Measurements from ENCODE around the gene MED12L. TPM values are rescaled to one million over a fixed set of nuclear protein-coding genes. Genes with fewer than 3 reads are reported as not detected.
"Not testable (repeated sequence)": the region's sequence is repeated elsewhere in the genome, so short reads cannot be mapped to it uniquely, and the experiment has no call there.

MED12L gene
- total RNA-seq, 2 donors from 2014 or later, result 1.8 to 6.2 TPM

- no peak for ATAC-seq
- Mint-ChIP-seq H3K27ac (no peak overlapping the region), H3K4me1 (peaks cover 8% of the 10 kb centered on the region), H3K36me3 (ENCODE audit: low read depth) (no peaks in the 10 kb centered on the region), H3K4me3 (no peak overlapping the region), H3K27me3 (no peaks in the 10 kb centered on the region)
- no peaks in the 10 kb centered on the region for H3K9me3 ChIP-seq (ENCODE audit: control insufficient read depth, low read length, poor library complexity, severe bottlenecking)
- no peak for DNase-seq
Observed at GRCh38 chr3:151236736-151237135, 151.3 kb downstream of the MED12L start.

GRCh38 chr3:151242006-151242405, 156.5 kb downstream of the MED12L start:
- not testable (repeated sequence) for ATAC-seq; H3K27me3 Mint-ChIP-seq; H3K4me3 Mint-ChIP-seq; H3K36me3 Mint-ChIP-seq (ENCODE audit: low read depth); H3K4me1 Mint-ChIP-seq; H3K27ac Mint-ChIP-seq; DNase-seq; H3K9me3 ChIP-seq (ENCODE audit: control insufficient read depth, low read length, poor library complexity, severe bottlenecking)

GRCh38 chr3:151248772-151249337, 163.4 kb downstream of the MED12L start:
- ATAC-seq, result no peak
- no peaks in the 10 kb centered on the region for H3K9me3 ChIP-seq (ENCODE audit: control insufficient read depth, low read length, poor library complexity, severe bottlenecking)
- Mint-ChIP-seq H3K27ac (no peak overlapping the region), H3K36me3 (ENCODE audit: low read depth) (no peaks in the 10 kb centered on the region), H3K27me3 (peaks cover 5% of the 10 kb centered on the region), H3K4me3 (no peak overlapping the region), H3K4me1 (peaks cover 2% of the 10 kb centered on the region)
- DNase-seq, result no peak

- Mint-ChIP-seq H3K27ac (no peak overlapping the region), H3K4me3 (no peak overlapping the region), H3K27me3 (peaks cover 23% of the 10 kb centered on the region), H3K4me1 (peaks cover 4% of the 10 kb centered on the region), H3K36me3 (ENCODE audit: low read depth) (peaks cover 6% of the 10 kb centered on the region)
- ATAC-seq (no peak), DNase-seq (no peak)
- H3K9me3 ChIP-seq (ENCODE audit: control insufficient read depth, low read length, poor library complexity, severe bottlenecking), result no peaks in the 10 kb centered on the region
Observed at GRCh38 chr3:151256749-151257148, 171.3 kb downstream of the MED12L start.

- Mint-ChIP-seq H3K4me1 (peaks cover 4% of the 10 kb centered on the region), H3K27ac (no peak overlapping the region), H3K4me3 (no peak overlapping the region), H3K36me3 (ENCODE audit: low read depth) (peaks cover 8% of the 10 kb centered on the region), H3K27me3 (peaks cover 26% of the 10 kb centered on the region)
- no peak for ATAC-seq
- DNase-seq, result no peak
- no peaks in the 10 kb centered on the region for H3K9me3 ChIP-seq (ENCODE audit: control insufficient read depth, low read length, poor library complexity, severe bottlenecking)
Observed at GRCh38 chr3:151259664-151260063, 174.2 kb downstream of the MED12L start.

- ATAC-seq (no peak), DNase-seq (no peak)
- H3K4me3 Mint-ChIP-seq, result no peak overlapping the region
- H3K9me3 ChIP-seq (ENCODE audit: control insufficient read depth, low read length, poor library complexity, severe bottlenecking), result no peaks in the 10 kb centered on the region
- H3K4me1 Mint-ChIP-seq, result peaks cover 10% of the 10 kb centered on the region
- peaks cover 20% of the 10 kb centered on the region for H3K27me3 Mint-ChIP-seq
- H3K36me3 Mint-ChIP-seq (ENCODE audit: low read depth), result peaks cover 8% of the 10 kb centered on the region
- H3K27ac Mint-ChIP-seq, result no peak overlapping the region
Observed at GRCh38 chr3:151262871-151263525, 177.5 kb downstream of the MED12L start.

- Mint-ChIP-seq H3K36me3 (ENCODE audit: low read depth) (peaks cover 8% of the 10 kb centered on the region), H3K27ac (peak overlapping the region; percentile 51), H3K27me3 (peaks cover 18% of the 10 kb centered on the region), H3K4me3 (no peak overlapping the region), H3K4me1 (peaks cover 16% of the 10 kb centered on the region)
- ATAC-seq (no peak), DNase-seq (no peak)
- H3K9me3 ChIP-seq (ENCODE audit: control insufficient read depth, low read length, poor library complexity, severe bottlenecking), result no peaks in the 10 kb centered on the region
Observed at GRCh38 chr3:151264605-151265004, 179.1 kb downstream of the MED12L start.

- ATAC-seq, result no peak
- no peak overlapping the region for H3K4me3 Mint-ChIP-seq
- peak overlapping the region; percentile 51 for H3K27ac Mint-ChIP-seq
- H3K4me1 Mint-ChIP-seq, result peaks cover 16% of the 10 kb centered on the region
- H3K36me3 Mint-ChIP-seq (ENCODE audit: low read depth), result peaks cover 4% of the 10 kb centered on the region
- H3K9me3 ChIP-seq (ENCODE audit: control insufficient read depth, low read length, poor library complexity, severe bottlenecking), result no peaks in the 10 kb centered on the region
- H3K27me3 Mint-ChIP-seq, result peaks cover 12% of the 10 kb centered on the region
- no peak for DNase-seq
Observed at GRCh38 chr3:151265166-151265565, 179.7 kb downstream of the MED12L start.

GRCh38 chr3:151265866-151266265, 180.4 kb downstream of the MED12L start:
- H3K36me3 Mint-ChIP-seq (ENCODE audit: low read depth), result peaks cover 2% of the 10 kb centered on the region
- H3K9me3 ChIP-seq (ENCODE audit: control insufficient read depth, low read length, poor library complexity, severe bottlenecking), result no peaks in the 10 kb centered on the region
- DNase-seq (no peak), ATAC-seq (peak; percentile 73)
- H3K27me3 Mint-ChIP-seq, result peaks cover 9% of the 10 kb centered on the region
- peaks cover 19% of the 10 kb centered on the region for H3K4me1 Mint-ChIP-seq
- peak overlapping the region; percentile 36 for H3K4me3 Mint-ChIP-seq
- H3K27ac Mint-ChIP-seq, result peak overlapping the region; percentile 51

- no peak overlapping the region for H3K4me3 Mint-ChIP-seq
- ATAC-seq (no peak), DNase-seq (no peak)
- H3K36me3 Mint-ChIP-seq (ENCODE audit: low read depth), result peaks cover 2% of the 10 kb centered on the region
- H3K27ac Mint-ChIP-seq, result no peak overlapping the region
- no peaks in the 10 kb centered on the region for H3K9me3 ChIP-seq (ENCODE audit: control insufficient read depth, low read length, poor library complexity, severe bottlenecking)
- H3K4me1 Mint-ChIP-seq, result peaks cover 22% of the 10 kb centered on the region
- H3K27me3 Mint-ChIP-seq, result peaks cover 7% of the 10 kb centered on the region
Observed at GRCh38 chr3:151267066-151267465, 181.6 kb downstream of the MED12L start.

GRCh38 chr3:151268267-151269235, 183.1 kb downstream of the MED12L start:
- Mint-ChIP-seq H3K27me3 (peaks cover 7% of the 10 kb centered on the region), H3K27ac (peak overlapping the region; percentile 91), H3K4me1 (peaks cover 22% of the 10 kb centered on the region), H3K36me3 (ENCODE audit: low read depth) (no peaks in the 10 kb centered on the region), H3K4me3 (peak overlapping the region; percentile 67)
- no peaks in the 10 kb centered on the region for H3K9me3 ChIP-seq (ENCODE audit: control insufficient read depth, low read length, poor library complexity, severe bottlenecking)
- ATAC-seq (peak; percentile 66), DNase-seq (no peak)

GRCh38 chr3:151269631-151270030, 184.2 kb downstream of the MED12L start:
- no peaks in the 10 kb centered on the region for H3K9me3 ChIP-seq (ENCODE audit: control insufficient read depth, low read length, poor library complexity, severe bottlenecking)
- Mint-ChIP-seq H3K36me3 (ENCODE audit: low read depth) (no peaks in the 10 kb centered on the region), H3K27ac (no peak overlapping the region), H3K4me3 (no peak overlapping the region), H3K27me3 (peaks cover 6% of the 10 kb centered on the region), H3K4me1 (peaks cover 22% of the 10 kb centered on the region)
- ATAC-seq (no peak), DNase-seq (no peak)

- H3K4me1 Mint-ChIP-seq, result peaks cover 37% of the 10 kb centered on the region
- ATAC-seq (no peak), DNase-seq (no peak)
- H3K27me3 Mint-ChIP-seq, result no peaks in the 10 kb centered on the region
- no peak overlapping the region for H3K4me3 Mint-ChIP-seq
- no peaks in the 10 kb centered on the region for H3K9me3 ChIP-seq (ENCODE audit: control insufficient read depth, low read length, poor library complexity, severe bottlenecking)
- H3K27ac Mint-ChIP-seq, result peak overlapping the region; percentile 95
- no peaks in the 10 kb centered on the region for H3K36me3 Mint-ChIP-seq (ENCODE audit: low read depth)
Observed at GRCh38 chr3:151275091-151275490, 189.6 kb downstream of the MED12L start.

Data from T-helper 17 cell (primary cell).